ENCODE results near the gene METTL22. TPM values are rescaled to one million over a fixed set of nuclear protein-coding genes. Genes with fewer than 3 reads are reported as not detected.

METTL22 gene
- total RNA-seq, 1 donor from 2014 or later, result 49.6 TPM

- Mint-ChIP-seq H3K4me1 (peaks cover 4% of the 10 kb centered on the region), H3K27ac (no peak overlapping the region), H3K36me3 (ENCODE audit: low read depth) (peaks cover 73% of the 10 kb centered on the region), H3K9me3 (no peaks in the 10 kb centered on the region), H3K4me3 (no peak overlapping the region), H3K27me3 (no peaks in the 10 kb centered on the region)
- CTCF ChIA-PET, result no interaction called here
- no peak for TF ChIP-seq CTCF (IDR thresholded peaks at IDR 0.05)
- intact Hi-C loops (cut with micrococcal nuclease), result no loop called here
- ATAC-seq (ENCODE audit: low read depth) (no peak), DNase-seq (no peak)
- POLR2A ChIA-PET, result no interaction called here
Measured at GRCh38 chr16:8627456-8627855, 6.0 kb downstream of the METTL22 start.

GRCh38 chr16:8628981-8629725 lies 7.7 kb downstream of the METTL22 start:
- ATAC-seq (ENCODE audit: low read depth) (no peak), DNase-seq (no peak)
- TF ChIP-seq CTCF (IDR thresholded peaks at IDR 0.05), result no peak
- ChIA-PET POLR2A (no interaction called here), CTCF (no interaction called here)
- H3K27me3 Mint-ChIP-seq, result no peaks in the 10 kb centered on the region
- peaks cover 87% of the 10 kb centered on the region for H3K36me3 Mint-ChIP-seq (ENCODE audit: low read depth)
- H3K4me1 Mint-ChIP-seq, result peaks cover 8% of the 10 kb centered on the region
- H3K4me3 Mint-ChIP-seq, result no peak overlapping the region
- H3K27ac Mint-ChIP-seq, result no peak overlapping the region
- intact Hi-C loops (cut with micrococcal nuclease), result no loop called here
- H3K9me3 Mint-ChIP-seq, result no peaks in the 10 kb centered on the region

- H3K4me1 Mint-ChIP-seq, result peaks cover 6% of the 10 kb centered on the region
- H3K36me3 Mint-ChIP-seq (ENCODE audit: low read depth), result peaks cover 89% of the 10 kb centered on the region
- POLR2A ChIA-PET, result no interaction called here
- ATAC-seq (ENCODE audit: low read depth) (no peak), DNase-seq (no peak)
- H3K27me3 Mint-ChIP-seq, result no peaks in the 10 kb centered on the region
- TF ChIP-seq CTCF (IDR thresholded peaks at IDR 0.05), result no peak
- H3K9me3 Mint-ChIP-seq, result no peaks in the 10 kb centered on the region
- intact Hi-C loops (cut with micrococcal nuclease), result no loop called here
- H3K27ac Mint-ChIP-seq, result no peak overlapping the region
- CTCF ChIA-PET, result no interaction called here
- H3K4me3 Mint-ChIP-seq, result no peak overlapping the region
Measured at GRCh38 chr16:8630255-8630953, 8.9 kb downstream of the METTL22 start.

- POLR2A ChIA-PET, result no interaction called here
- intact Hi-C loops (cut with micrococcal nuclease), result no loop called here
- no peak for DNase-seq
- peaks cover 89% of the 10 kb centered on the region for H3K36me3 Mint-ChIP-seq (ENCODE audit: low read depth)
- no peak for ATAC-seq (ENCODE audit: low read depth)
- no peak overlapping the region for H3K4me3 Mint-ChIP-seq
- CTCF ChIA-PET, result no interaction called here
- peaks cover 6% of the 10 kb centered on the region for H3K4me1 Mint-ChIP-seq
- no peaks in the 10 kb centered on the region for H3K9me3 Mint-ChIP-seq
- TF ChIP-seq CTCF (IDR thresholded peaks at IDR 0.05), result no peak
- no peak overlapping the region for H3K27ac Mint-ChIP-seq
- H3K27me3 Mint-ChIP-seq, result no peaks in the 10 kb centered on the region
Measured at GRCh38 chr16:8631373-8631772, 9.9 kb downstream of the METTL22 start.

- no peak for ATAC-seq (ENCODE audit: low read depth)
- ChIA-PET CTCF (no interaction called here), POLR2A (no interaction called here)
- TF ChIP-seq CTCF (IDR thresholded peaks at IDR 0.05), result no peak
- Mint-ChIP-seq H3K36me3 (ENCODE audit: low read depth) (peaks cover 91% of the 10 kb centered on the region), H3K9me3 (no peaks in the 10 kb centered on the region), H3K4me1 (peaks cover 6% of the 10 kb centered on the region), H3K27me3 (no peaks in the 10 kb centered on the region), H3K4me3 (no peak overlapping the region), H3K27ac (no peak overlapping the region)
- intact Hi-C loops (cut with micrococcal nuclease), result no loop called here
- DNase-seq, result no peak
Measured at GRCh38 chr16:8631818-8632465, 10.4 kb downstream of the METTL22 start.
